Skeletal muscle satellite cell (primary cell): ENCODE results near the gene MPDZ.
A peak's percentile ranks its signal among the peaks of the same experiment; 100 is the strongest.

Experiments
- H3K27me3 ChIP-seq: 2 replicates; pipeline ENCODE4 v1.7.0; 2013; ENCODE audit warnings: low read length; ENCODE audit not compliant: control insufficient read depth, insufficient read depth
- H3K36me3 ChIP-seq: 2 replicates; pipeline ENCODE4 v1.7.0; 2013; ENCODE audit warnings: mild to moderate bottlenecking, control low read depth, low read length; ENCODE audit not compliant: insufficient read depth
- H3K4me1 ChIP-seq: 2 replicates; pipeline ENCODE4 v1.7.0; 2013; ENCODE audit warnings: low read length; ENCODE audit not compliant: control insufficient read depth, insufficient read depth
- H3K4me2 ChIP-seq: 2 replicates; pipeline ENCODE4 v1.7.0; 2013; ENCODE audit warnings: mild to moderate bottlenecking, low read length
- H3K4me3 ChIP-seq: 2 replicates; pipeline ENCODE4 v1.7.0; 2013; ENCODE audit warnings: low read length
- H3K9ac ChIP-seq: 2 replicates; pipeline ENCODE4 v1.7.0; 2013; ENCODE audit warnings: mild to moderate bottlenecking, low read depth, low read length, moderate library complexity
- H3K9me3 ChIP-seq: replicated peaks from 2 replicates; pipeline ENCODE4 v1.7.0; 2013; ENCODE audit warnings: mild to moderate bottlenecking, control low read depth, low read length

Gene MPDZ

DNA sequence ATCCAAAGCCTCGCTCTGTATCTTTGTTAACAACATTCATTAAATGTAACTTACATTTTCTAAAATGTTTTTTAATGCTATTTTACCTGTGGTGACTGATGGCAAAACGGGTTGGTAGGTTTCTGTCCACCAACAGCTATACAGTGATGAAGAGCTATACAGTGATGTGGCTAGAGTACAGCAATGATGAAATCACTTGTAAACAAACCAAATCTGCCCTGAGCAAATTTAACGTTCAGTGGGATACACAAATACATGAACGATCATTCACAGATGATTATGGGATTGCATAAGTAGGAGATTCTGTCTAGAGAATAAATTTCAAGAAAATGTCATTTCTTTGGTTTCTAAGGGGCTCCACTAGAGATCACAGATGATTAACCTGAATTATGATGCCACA lies 132.7 kb downstream of the MPDZ start:
- Histone ChIP-seq H3K9ac (no peak overlapping the region), H3K27me3 (no peaks in the 10 kb centered on the region), H3K4me2 (no peak overlapping the region), H3K9me3 (no peaks in the 10 kb centered on the region), H3K4me3 (no peak overlapping the region), H3K36me3 (peaks cover 5% of the 10 kb centered on the region), H3K4me1 (peaks cover 2% of the 10 kb centered on the region)

DNA sequence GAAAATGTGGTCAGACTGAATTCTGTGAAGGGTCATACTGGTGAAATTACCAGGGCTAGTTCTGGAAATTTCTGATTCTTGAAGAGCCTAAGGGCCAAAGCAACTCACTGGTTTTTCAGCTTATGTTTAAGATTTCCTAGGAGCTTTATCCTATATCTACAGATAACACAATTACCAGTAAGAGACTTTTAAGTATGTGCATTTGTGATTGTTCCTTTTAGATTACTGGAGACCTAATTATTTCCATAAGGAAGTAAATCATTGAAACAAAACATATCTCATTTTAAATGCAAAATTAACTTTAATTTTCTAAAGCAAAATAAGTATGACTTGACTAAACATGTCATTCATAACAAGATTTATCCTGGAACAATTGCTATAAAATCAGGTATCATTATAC lies 134.2 kb downstream of the MPDZ start:
- H3K4me3 ChIP-seq, result no peak overlapping the region
- H3K4me2 ChIP-seq, result no peak overlapping the region
- no peaks in the 10 kb centered on the region for H3K9me3 ChIP-seq
- H3K36me3 ChIP-seq, result peaks cover 5% of the 10 kb centered on the region
- peaks cover 17% of the 10 kb centered on the region for H3K4me1 ChIP-seq
- no peaks in the 10 kb centered on the region for H3K27me3 ChIP-seq
- no peak overlapping the region for H3K9ac ChIP-seq

DNA sequence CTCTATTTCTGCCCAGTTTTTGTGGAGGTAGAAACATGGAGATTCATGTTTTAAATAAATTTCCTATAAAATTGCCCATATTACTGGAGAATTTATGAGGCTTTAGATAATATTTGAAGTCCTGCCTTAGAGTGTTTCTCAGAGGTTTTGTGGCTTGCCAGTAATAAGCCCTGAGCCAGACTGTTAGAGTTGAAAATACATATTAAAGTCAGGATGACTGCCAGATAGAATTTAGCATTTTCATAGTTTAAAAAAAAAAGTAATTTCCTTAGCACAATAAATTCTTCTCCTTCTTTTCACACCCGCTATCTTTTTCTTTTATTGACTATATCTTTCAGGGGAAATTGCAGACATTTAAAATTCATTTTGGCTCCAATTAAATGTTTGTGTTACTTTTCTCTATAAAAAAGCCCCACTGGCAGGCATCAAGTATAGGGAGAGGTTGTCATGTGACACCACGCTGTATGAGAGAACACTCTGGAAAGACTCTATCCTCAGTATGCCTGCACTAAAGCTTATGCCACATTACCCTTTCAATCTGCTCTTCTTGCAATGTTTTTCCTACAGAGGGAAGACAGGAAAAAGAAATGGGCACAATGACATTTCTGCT lies 135.2 kb downstream of the MPDZ start:
- no peak overlapping the region for H3K4me2 ChIP-seq
- no peak overlapping the region for H3K4me3 ChIP-seq
- peaks cover 5% of the 10 kb centered on the region for H3K36me3 ChIP-seq
- no peaks in the 10 kb centered on the region for H3K27me3 ChIP-seq
- peaks cover 20% of the 10 kb centered on the region for H3K4me1 ChIP-seq
- H3K9me3 ChIP-seq, result no peaks in the 10 kb centered on the region
- no peak overlapping the region for H3K9ac ChIP-seq

DNA sequence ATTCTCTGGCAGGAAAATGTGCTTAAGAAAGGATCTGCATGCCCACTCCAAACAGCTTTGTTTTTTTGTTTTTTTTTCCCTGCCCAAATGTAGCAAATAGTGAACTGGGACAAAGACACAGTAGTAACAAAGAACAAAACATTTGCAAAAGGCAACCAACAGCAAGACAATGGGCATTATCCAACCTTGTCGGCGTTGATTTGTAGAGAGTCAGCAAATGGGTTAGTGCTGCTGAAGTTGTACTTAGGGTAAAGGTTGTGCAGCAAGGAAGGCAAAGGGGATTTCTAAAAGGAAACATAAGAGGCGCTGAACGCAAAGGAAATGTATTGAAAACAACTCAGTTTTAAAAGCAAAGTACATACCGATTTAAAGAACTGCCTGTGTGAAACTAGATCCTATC lies 136.2 kb downstream of the MPDZ start:
- Histone ChIP-seq H3K27me3 (no peaks in the 10 kb centered on the region), H3K9me3 (no peaks in the 10 kb centered on the region), H3K9ac (no peak overlapping the region), H3K4me3 (no peak overlapping the region), H3K36me3 (peaks cover 5% of the 10 kb centered on the region), H3K4me2 (no peak overlapping the region), H3K4me1 (peaks cover 22% of the 10 kb centered on the region)

DNA sequence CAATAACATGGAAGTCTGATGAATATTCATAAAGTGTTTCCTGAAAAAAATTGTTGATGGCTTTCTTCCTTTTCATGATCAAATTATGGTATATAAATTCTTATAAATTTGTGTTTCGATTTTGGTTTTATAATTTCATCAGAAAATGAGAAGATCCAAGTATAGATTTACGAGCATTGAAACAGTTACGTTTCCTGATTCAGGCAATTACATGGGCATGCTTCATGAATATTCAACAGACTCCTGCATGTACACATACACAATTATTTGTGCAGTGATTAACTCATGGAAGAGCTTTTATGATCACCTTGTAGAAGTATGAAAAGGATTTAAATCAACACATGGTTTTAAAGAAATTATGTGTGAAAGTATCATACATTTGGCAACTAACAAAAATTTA lies 136.7 kb downstream of the MPDZ start:
- no peak overlapping the region for H3K4me2 ChIP-seq
- H3K4me3 ChIP-seq, result no peak overlapping the region
- H3K9ac ChIP-seq, result no peak overlapping the region
- H3K9me3 ChIP-seq, result no peaks in the 10 kb centered on the region
- H3K36me3 ChIP-seq, result peaks cover 6% of the 10 kb centered on the region
- H3K4me1 ChIP-seq, result peaks cover 22% of the 10 kb centered on the region
- H3K27me3 ChIP-seq, result no peaks in the 10 kb centered on the region

DNA sequence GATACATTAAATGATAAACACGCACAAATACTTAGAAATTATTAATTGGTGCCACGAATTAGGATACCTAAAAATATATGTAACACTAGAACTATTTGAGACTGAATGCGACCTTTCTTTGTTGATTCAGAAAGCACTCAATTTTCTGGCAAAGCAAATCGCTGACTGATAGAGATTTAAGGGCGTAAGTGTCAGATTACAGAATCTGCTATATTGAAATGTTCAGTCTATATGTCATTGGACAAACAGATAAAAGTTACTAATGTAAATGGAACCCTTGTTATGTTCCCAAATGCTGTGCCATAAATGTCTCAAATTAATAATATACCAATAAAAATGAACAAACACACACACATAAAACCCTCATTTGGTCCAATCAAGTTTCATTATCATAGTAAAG lies 137.9 kb downstream of the MPDZ start:
- Histone ChIP-seq H3K4me1 (peaks cover 22% of the 10 kb centered on the region), H3K4me2 (no peak overlapping the region), H3K9me3 (no peaks in the 10 kb centered on the region), H3K27me3 (no peaks in the 10 kb centered on the region), H3K36me3 (peaks cover 11% of the 10 kb centered on the region), H3K4me3 (no peak overlapping the region), H3K9ac (no peak overlapping the region)

DNA sequence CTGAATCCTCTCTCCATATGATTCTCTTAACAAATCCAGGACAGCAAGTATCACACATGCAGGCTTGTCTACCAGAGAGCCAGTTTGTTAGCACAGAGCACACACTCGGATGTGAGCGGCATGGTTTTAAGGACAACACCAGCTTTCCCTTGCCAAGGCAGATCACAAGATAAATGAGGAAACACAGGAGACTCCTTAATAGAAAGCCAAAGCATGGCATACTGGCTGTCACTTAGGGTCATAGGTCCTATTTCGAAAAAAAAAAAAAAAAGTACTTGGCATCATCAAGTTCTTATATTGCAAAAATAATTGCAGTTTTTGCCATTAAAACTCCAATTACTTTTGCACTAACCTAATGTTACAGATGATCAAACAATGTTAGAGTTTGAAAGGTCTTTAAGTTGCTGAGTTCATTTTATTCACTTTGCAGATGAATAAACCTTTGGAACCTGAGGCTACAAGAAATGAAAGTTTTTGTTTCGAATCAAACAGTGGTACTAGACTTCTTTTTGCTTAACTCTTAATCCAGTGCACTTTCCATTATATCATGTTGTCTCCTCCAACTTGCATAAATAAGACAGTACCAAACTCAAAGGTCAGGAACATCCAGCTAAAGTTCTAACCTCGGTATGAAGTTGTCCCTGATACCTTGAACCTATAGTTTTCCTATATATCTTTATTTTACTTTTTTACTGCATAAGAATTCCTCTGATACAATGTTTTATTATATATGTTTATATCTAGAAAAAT lies 138.5 kb downstream of the MPDZ start:
- H3K27me3 ChIP-seq, result no peaks in the 10 kb centered on the region
- no peaks in the 10 kb centered on the region for H3K9me3 ChIP-seq
- no peak overlapping the region for H3K9ac ChIP-seq
- H3K4me2 ChIP-seq, result no peak overlapping the region
- H3K4me3 ChIP-seq, result no peak overlapping the region
- H3K36me3 ChIP-seq, result peaks cover 11% of the 10 kb centered on the region
- peaks cover 22% of the 10 kb centered on the region for H3K4me1 ChIP-seq

DNA sequence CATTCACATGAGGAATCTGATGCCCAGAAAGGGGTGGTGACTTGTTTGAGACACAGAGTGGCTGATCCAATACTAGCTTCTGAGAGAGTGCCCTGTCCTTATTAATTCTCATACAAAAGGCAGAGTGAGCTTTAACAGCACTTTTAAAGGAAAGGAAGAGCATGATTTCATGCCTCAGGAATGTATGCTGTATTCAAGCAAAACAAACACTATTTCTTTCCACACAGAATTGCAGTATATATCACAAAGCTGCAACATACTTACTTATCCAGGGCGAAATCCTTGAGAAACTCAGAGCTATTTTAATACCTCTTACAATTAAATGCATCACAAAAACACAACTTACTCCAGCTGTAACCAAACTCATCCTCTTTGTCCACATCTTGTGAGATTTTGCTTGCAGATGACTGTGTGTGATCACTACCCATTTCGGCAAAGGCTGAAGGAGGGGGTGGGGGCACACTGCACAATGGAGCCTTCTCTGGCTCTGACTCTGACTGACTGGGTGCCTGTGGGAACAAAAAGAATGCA lies 139.8 kb downstream of the MPDZ start:
- H3K9me3 ChIP-seq, result no peaks in the 10 kb centered on the region
- H3K27me3 ChIP-seq, result no peaks in the 10 kb centered on the region
- peaks cover 22% of the 10 kb centered on the region for H3K4me1 ChIP-seq
- H3K36me3 ChIP-seq, result peaks cover 23% of the 10 kb centered on the region
- H3K4me3 ChIP-seq, result peak overlapping the region; percentile 46
- H3K9ac ChIP-seq, result peak overlapping the region; percentile 29
- peak overlapping the region; percentile 76 for H3K4me2 ChIP-seq

DNA sequence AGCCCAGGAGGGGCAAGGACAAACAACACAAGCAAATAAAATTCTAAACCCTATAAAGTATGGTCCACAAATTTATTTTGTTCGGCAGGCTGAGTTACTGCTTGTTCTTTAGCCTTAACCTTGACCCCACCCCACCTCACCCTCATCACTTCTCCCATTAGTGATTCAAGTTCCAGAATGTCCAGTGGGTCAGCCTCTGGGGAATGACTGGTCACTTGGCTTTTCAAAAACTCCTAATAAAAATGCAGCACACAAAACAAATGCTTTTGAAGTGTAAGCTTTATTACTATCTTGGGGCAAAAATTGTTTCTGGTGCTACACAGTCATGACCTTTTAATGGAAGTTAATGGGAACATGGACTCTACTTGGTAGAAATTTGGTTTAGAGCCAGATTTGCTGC lies 142.1 kb downstream of the MPDZ start:
- no peak overlapping the region for H3K4me3 ChIP-seq

DNA sequence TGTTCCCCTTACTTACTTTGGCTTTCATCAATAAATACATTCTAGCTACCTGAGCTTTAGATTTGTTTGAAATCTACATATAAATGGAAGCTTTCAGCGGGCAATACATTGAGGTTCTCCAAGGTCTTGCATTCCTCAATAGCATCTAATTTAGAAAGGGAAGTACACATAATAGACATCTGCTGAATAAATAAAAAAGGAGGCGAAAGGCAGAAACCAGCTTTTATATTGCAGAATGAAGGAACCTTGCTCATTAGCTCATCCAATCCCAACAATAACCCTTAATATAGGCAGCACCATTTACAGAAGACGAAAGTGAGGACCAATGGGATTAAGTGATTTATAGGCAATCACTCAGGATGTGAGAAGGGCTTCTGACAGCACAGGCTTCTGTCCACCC lies 147.5 kb downstream of the MPDZ start:
- no peaks in the 10 kb centered on the region for H3K4me1 ChIP-seq
- no peak overlapping the region for H3K9ac ChIP-seq
- no peaks in the 10 kb centered on the region for H3K9me3 ChIP-seq
- no peak overlapping the region for H3K4me2 ChIP-seq
- H3K27me3 ChIP-seq, result no peaks in the 10 kb centered on the region
- H3K4me3 ChIP-seq, result no peak overlapping the region
- peaks cover 25% of the 10 kb centered on the region for H3K36me3 ChIP-seq

More for the DNA sequence above, 142.1 kb downstream of the MPDZ start:
- Histone ChIP-seq H3K36me3 (peaks cover 29% of the 10 kb centered on the region), H3K9ac (no peak overlapping the region), H3K4me1 (peaks cover 22% of the 10 kb centered on the region), H3K4me2 (no peak overlapping the region), H3K9me3 (no peaks in the 10 kb centered on the region), H3K27me3 (no peaks in the 10 kb centered on the region)

DNA sequence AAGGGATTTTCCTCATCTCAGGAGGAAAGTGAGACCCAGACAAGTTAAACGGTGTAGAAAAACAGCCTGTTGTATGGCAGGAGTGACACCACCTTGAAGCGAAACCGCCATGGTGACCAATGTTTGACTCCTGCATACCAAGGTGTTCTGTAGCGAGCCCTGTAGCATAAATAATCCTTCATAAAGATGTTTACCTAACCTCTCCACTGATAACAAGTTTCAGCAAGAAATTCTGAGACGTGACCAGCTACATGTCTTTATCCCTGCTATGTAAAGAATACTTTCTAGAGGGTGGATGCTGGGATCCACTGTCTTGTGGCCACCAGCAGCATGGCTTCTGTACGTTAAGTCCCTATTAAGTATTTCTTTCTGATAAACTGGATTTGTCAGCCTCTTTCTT lies 148.1 kb downstream of the MPDZ start:
- H3K4me1 ChIP-seq, result no peaks in the 10 kb centered on the region
- H3K4me3 ChIP-seq, result no peak overlapping the region
- peaks cover 23% of the 10 kb centered on the region for H3K36me3 ChIP-seq
- H3K4me2 ChIP-seq, result no peak overlapping the region
- no peaks in the 10 kb centered on the region for H3K9me3 ChIP-seq
- no peaks in the 10 kb centered on the region for H3K27me3 ChIP-seq
- no peak overlapping the region for H3K9ac ChIP-seq
